ENCODE measurements around the gene RABL3.
"Not testable (repeated sequence)": the region's sequence is repeated elsewhere in the genome, so short reads cannot be mapped to it uniquely, and the experiment has no call there.

Gene RABL3

GRCh38 chr3:120650311-120650710, 92.0 kb downstream of the RABL3 start:
- intact Hi-C loops (cut with DNase I) = no loop called here

GRCh38 chr3:120649830-120650233, 92.5 kb downstream of the RABL3 start:
- DNase-seq = no peak
- intact Hi-C loops (cut with DNase I) = no loop called here

More at GRCh38 chr3:120650311-120650710, 92.0 kb downstream of the RABL3 start:
- DNase-seq = no peak

- no peak for DNase-seq
- intact Hi-C loops (cut with DNase I) = no loop called here
Observed at GRCh38 chr3:120648290-120648689, 94.0 kb downstream of the RABL3 start.

- peak in 4 of 10 donors; percentile 15 to 81 (median 42) for DNase-seq
- intact Hi-C loops (cut with DNase I) = no loop called here
Observed at GRCh38 chr3:120646771-120647432, 95.4 kb downstream of the RABL3 start.

- peak in 8 of 10 donors; percentile 34 to 91 (median 61) for DNase-seq
- intact Hi-C loops (cut with DNase I) = no loop called here
Observed at GRCh38 chr3:120645083-120645845, 97.1 kb downstream of the RABL3 start.

GRCh38 chr3:120642368-120642948, 99.9 kb downstream of the RABL3 start:
- intact Hi-C loops (cut with DNase I) = no loop called here

GRCh38 chr3:120641696-120642246, 100.5 kb downstream of the RABL3 start:
- DNase-seq = no peak

More at GRCh38 chr3:120642368-120642948, 99.9 kb downstream of the RABL3 start:
- no peak for DNase-seq

GRCh38 chr3:120640231-120640630, 102.1 kb downstream of the RABL3 start:
- DNase-seq = no peak
- intact Hi-C loops (cut with DNase I) = no loop called here

More at GRCh38 chr3:120641696-120642246, 100.5 kb downstream of the RABL3 start:
- intact Hi-C loops (cut with DNase I) = no loop called here

- intact Hi-C loops (cut with DNase I); DNase-seq: not testable (repeated sequence)
Observed at GRCh38 chr3:120638820-120639219, 103.5 kb downstream of the RABL3 start.

GRCh38 chr3:120637851-120638559, 104.3 kb downstream of the RABL3 start:
- no peak for DNase-seq
- intact Hi-C loops (cut with DNase I) = no loop called here

GRCh38 chr3:120636795-120637401, 105.4 kb downstream of the RABL3 start:
- DNase-seq = no peak
- intact Hi-C loops (cut with DNase I) = no loop called here
